HG03432 (cell line): Measurements from ENCODE around the gene WDR59.

Experiments
- ATAC-seq: cut with Tn5 transposase; IDR thresholded peaks from one replicate; pipeline ENCODE4 v1.9.1; 2021; ENCODE audit warnings: mild to moderate bottlenecking, moderate library complexity; ENCODE audit not compliant: unreplicated experiment

WDR59 gene

DNA sequence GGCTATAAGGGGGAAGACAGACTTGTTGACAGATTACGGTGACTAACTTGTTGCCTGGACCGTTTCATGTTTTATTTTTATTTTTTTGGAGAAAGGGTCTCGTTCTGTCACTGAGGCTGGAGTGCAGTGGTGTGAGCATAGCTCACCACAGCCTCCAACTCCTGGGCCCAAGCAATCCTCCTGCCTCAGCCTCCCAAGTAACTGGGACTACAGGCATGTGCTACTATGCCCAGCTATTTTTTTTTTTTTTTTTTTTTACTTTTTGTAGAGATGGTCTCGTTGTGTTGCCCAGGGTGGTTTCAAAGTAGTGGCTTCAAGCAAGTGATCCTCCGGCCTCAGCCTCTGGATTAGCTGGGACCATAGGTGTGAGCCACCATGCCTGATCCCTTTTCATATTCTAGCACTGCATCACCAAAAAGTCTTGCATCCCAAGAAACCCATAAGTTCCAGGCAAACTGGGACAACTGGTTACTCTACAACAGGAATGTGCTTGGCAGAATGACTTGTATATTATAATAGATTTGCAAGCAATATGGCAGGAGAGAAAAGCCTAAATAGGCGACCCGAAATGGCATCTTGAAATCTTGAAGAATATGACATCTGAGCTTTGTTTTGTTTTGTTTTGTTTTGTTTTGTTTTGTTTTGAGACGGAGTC is 2.2 kb upstream of the WDR59 start:
- no peak for ATAC-seq

DNA sequence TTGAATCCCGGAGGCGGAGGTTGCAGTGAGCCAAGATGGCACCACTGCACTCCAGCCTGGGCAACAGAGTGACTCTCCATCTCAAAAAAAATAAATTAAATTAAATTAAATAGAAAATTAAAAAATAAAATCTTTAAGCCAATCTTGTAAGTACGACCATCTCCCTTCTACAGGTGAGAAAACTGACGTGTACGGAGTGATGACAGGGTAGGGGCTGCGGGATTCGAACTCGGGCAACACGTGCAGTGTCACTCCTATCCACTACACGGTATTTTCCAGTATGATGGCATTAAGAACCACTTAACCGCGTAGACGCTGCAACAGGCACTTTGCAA is 762 bp downstream of the WDR59 start:
- ATAC-seq, result no peak

DNA sequence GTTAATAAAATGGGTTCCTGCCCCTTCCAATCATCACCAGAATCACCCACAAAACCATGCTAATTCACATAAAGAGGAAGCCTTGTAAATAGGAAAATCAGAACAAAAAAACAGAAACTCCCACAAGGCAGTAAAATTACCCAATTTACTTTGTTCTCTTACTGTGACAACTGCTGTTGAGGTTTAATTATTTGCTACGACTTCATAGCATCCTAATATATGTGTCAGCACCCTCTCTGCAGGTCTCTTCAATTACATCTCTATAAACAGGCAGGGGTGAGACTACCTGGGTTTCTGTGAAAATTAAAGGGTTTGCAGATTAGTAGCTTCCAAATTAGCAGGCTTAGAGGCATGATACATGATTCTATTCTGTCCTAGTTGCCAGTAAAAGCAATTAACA is 2.7 kb downstream of the WDR59 start:
- ATAC-seq, result no peak

DNA sequence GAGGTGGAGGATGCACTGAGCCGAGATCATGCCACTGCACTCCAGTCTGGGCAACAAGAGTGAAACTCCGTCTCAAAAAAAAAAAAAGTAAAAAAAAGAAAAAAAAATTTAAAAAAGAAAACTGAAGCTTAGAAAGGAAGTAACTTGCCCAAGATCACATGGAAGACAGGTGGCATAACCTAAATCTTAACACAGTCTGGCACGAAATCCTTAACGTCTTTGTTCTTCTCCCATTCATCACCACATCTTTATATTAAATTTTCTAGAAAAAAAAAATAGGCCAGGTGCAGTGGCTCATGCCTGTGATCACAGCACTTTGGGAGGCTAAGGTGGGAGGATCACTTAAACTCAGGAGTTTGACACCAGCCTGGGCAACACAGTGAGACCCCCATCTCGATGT is 9.3 kb downstream of the WDR59 start:
- ATAC-seq, result no peak

DNA sequence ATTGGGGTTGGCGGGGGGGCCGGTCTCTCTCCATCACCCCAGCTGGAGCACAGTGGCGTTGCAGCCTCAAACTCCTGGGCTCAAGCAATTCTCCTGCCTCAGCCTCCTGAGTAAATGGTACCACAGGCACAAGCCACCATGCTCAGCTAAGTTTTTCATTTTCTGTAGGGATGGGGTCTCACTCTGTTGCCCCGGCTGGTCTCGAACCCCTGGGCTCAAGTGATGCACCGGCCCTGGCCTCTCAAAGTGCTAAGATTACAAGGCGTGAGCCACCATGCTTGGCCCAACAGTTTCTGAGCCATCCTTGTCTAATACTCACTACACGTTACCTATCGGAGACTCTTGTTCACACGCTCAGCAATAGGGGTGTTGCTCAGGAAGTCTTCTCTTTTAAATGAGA is 11.6 kb downstream of the WDR59 start:
- ATAC-seq, result no peak

DNA sequence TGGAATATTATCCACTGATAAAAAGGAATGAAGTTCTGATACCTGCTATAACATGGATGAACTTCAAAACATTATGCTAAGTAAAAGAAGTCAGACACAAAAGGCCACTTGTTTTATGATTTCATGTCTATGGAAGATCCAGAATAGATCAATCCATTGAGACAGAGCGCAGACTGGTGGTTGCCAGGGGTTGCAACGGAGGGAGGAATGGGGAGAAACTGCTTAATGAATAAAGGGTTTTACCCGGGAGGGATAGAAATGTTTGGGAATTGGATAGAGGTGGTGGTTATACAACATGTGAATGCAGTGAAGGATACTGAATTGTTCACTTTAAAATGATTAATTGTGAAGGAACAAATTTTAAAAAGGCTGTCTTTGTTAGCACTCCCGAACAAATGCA is 30.2 kb downstream of the WDR59 start:
- no peak for ATAC-seq

DNA sequence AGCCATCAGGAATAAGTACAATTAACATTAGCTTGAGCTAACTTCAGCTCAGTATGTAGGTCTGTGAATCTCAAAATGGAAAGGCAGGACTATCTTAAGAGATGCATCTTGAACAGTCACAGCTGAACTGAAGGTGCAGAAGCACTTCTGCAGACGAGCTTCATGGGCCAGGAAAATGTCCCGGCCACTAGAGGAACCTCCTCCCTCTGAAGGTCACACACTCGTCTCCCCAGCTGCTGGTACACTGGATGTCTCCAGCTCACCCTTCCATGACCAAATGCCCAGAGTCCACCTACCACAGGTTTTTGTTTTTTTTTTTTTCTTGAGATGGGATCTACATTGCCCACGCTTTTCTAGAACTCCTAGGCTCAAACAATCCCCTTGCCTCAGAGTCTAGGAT is 33.2 kb downstream of the WDR59 start:
- ATAC-seq, result no peak

DNA sequence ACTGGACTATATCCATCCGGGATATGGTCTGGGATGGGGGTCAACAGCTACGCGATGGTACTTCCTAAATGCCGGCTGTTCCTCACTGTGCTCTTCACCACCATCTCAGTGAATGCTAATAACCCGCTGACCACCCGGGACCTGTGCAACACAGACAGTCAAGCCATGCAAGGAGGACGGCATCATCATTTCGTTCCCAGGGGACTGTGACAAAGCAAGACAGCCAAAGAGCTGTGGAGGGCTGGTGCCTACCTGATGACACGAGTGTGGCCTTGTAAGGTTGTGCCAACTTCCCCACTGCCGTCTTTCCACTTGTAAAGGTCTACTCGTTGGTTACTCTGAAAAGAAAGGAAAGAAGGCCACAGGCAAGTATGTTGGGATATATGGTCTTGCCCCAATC is 33.7 kb downstream of the WDR59 start:
- no peak for ATAC-seq

DNA sequence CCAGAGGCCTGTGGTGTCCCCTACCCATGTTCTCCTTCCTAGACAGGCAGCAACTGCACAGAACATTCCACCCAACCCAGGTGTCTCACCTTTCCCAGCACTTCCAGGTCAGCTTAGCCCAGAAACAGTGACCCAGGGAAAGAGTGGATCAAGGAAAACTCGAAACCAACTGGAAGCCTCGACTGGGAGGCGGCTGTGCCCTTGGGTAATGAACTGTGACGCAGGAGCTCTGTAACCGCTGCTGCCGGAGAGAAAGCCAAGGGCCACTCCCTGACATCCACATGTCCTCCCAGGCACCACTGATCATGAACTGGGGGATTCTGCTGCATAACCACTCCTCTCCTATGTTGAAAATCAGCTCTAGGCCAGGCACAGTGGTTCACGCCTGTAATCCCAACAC is 34.4 kb downstream of the WDR59 start:
- ATAC-seq, result no peak

DNA sequence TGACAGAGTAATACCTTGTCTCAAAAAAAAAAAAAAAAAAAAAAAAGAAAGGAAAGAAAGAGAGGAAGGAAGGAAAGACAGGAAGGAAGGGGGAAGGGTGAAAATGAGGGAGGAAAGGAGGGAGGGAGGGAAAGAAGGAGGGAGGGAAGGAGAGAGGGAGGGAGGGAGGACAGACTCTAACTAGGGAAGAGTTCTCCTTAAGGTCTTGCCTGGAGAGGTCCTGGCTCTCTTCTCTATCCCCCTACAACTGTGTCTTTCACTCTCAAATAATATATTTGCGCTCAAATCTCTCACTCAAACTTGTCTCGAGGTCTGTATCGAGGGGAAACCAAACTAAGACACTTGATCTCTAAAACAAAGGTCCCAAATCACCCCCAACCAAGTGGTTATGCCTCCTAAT is 35.6 kb downstream of the WDR59 start:
- no peak for ATAC-seq

DNA sequence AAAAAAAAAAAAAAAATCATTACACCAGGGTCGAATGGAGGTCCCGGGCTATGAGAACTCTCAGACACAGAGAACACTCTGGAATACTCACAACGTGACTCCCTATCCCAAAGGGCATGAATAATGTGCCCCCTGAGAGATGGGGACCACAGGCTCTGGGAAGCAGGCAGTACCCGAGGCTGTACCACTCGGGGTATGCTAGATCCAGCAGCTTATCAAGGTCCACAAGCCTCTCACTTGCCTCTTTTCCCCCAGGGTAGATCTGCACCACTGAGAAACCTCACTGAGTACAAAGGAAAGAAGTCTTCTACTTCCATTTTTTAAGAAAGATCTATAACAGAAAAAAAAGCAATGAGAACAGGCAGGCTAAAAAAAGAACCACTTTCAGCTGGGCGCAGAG is 40.5 kb downstream of the WDR59 start:
- ATAC-seq, result no peak

DNA sequence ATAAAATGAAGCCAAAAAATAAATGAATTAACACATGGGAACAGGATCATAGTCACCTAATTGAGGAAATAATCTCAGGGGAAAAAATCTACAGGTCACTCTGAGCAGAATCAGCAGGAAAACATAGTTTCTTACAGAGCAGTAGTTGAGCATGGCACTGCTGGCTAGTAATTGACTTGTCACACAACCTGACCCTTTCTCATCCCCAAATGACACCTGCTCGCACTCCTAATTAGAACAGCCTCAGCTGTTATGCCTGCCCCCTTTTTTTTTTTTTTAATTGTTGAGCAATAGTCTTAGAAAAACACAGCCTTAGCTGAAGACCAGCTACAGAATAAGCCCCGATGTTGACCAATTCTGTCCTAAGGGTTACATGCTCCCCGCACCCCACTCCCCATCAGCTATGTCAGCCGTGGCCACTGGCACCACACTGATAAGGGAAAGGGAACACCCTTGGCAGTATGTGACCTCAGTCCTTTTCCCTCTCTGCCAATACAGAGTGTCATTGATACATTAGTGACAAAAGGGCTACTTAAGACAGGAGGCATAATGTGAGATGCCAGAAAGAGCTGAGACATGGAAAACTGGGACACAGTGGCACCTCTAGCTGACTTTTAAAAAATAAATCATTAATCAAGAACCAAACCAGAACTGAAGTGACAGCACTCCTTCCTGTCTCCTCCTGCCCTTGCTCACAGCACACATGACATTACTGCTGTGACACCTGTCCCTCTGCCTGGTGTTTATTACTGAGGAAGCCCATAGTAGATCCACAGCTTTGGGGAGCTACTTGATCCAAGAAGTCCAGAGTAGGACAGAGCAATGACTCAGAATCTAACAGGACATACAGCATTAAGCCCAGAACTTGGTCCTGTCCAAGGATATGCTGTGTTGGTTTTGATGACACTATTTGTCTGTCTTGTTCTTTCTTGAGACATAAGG is 41.7 kb downstream of the WDR59 start:
- ATAC-seq, result no peak

DNA sequence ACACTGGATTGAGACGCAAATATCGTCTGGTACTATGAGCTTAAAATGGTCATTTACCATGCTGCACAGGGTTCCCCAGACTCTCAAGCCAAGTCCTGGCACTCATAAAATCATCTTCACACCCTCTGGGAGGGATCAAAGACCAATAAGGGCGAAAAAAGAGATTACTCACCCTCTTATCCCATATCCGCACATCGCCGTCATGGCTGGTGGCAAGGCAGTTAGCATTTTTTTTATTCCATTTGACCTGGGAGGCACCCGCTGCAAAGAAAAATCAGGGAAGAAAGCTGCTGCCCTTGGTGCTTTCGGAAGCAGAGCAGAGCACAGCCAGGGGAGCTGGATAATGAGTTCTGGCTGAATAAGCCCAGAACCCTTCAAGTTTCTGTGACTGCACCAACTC is 42.4 kb downstream of the WDR59 start:
- ATAC-seq, result no peak

DNA sequence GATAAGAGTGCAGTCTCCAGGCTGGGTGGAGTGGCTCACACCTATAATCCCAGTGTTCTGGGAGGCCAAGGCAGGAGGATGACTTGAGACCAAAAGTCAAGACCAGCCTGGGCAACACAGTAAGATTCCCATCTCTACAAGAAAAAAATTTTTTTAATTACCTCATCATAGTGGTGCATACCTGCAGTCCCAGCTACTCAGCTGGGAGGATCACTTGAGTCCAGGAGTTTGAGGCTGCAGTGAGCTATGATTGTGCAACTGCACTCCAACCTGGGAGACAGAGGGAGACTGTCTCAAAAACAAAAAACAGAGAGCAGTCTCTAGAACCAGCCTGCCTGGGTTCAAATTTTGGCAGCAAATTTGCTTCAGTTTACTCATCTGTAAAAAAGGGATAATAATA is 45.2 kb downstream of the WDR59 start:
- ATAC-seq, result no peak

DNA sequence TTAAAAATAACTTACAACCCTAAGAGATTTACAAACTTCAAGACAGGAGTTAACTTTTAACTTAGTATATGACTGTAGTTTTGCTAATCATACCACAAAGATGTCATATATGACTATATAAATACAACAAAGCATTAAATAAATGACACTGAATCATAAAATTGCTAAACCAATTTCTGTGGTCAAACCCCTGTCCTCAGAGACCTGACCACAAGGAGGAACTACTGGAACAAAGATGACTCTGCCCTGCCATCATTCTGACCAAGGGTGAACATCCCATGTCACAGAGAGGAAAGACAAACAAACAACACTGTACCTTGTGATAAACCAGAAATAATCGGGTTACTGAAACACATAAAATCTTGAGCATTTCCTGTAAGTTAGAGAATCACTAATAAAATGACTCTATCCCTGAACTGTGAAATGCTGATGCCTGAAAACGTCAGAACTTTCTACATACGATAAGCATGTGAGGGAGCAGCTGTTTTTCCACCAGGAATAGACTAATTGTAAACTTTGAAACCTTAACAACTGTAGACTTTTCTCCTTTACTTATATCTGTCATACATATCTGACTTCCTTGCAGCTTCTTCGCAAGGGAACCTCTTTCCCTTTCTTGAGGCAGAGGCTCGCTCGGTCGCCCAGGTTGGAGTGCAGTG is 47.9 kb downstream of the WDR59 start:
- ATAC-seq, result peak; percentile 95

DNA sequence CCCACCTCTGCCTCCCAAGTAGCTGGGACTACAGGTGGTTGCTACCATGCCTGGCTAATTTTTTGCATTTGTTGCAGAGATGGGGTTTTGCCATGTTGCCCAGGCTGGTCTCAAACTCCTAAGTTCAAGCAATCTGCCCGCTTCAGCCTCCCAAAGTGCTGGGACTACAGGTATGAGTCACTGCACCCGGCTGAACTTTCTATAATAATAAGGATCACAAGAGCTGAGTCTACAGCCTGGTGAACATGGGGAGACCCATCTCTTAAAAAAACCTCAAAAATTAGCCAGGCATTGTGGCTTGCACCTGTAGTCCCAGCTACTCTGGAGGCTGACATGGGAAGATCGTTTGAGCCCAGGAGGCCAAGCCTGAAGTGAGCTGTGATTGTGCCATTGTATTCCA is 53.5 kb downstream of the WDR59 start:
- no peak for ATAC-seq

DNA sequence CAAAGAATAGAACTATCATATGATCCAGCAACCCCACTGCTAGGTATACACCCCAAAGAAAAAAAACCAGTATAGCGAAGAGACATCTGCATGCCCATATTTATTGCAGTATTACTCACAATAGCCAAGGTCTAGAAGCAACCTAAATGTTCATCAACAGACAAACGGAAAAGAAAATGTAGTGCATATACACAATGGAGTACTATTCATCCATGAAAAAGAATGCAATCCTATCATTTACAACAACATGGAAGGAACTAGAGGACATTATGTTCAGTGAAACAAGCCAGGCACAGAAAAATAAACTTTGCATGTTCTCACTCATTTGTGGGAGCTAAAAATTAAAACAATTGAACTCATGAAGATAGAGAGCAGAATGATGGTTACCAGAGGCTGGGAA is 55.3 kb downstream of the WDR59 start:
- ATAC-seq, result no peak

DNA sequence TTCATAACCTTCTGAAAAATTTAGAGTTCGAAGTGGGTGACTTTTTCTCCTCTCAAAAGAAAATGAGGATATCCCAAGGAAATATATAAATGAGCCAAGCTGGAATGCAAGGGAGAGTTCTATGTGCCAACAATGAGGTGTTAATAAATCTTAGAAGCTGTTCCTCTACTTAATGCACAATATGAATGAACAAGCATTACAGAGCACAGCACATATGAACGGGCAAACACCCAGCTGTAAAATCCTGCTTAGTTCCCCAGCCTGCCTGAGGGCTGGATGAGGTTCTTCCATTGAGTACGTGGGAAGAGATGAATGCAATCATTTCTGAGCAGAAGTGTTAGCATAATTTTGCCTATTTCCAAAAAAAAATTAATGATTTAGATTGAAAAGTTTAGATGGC is 58.1 kb downstream of the WDR59 start:
- no peak for ATAC-seq

DNA sequence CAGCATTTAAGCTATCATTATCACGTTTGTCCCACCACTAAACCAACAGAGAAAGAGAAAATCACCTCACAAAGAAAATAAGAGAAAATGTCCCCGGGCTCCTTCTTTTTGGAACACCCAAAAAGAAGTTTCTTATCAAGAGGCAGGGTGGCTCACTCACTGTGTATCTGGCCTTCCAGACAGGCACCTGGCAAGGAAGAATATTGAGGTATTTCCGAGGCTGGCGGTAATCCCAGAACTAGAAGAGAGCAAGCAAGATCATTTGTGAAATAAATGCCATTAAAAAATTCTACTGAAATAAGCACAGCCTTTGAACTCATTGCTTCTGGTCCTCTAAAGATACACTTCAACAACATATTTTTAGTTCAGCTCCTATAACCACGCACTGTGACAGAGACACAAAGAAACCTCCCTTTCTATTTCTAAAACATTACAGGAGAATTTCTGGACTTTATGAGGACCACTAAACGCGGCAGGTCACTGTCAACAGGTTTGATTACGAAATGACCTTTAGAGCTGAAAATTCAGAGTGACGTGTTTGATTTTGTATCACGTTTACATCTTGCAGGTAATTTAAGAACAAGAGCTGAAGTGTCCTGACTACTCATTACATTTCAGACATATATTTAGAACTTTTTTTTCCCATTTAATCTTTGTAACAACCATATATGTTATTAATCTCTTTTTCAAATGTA is 61.0 kb downstream of the WDR59 start:
- ATAC-seq, result no peak

DNA sequence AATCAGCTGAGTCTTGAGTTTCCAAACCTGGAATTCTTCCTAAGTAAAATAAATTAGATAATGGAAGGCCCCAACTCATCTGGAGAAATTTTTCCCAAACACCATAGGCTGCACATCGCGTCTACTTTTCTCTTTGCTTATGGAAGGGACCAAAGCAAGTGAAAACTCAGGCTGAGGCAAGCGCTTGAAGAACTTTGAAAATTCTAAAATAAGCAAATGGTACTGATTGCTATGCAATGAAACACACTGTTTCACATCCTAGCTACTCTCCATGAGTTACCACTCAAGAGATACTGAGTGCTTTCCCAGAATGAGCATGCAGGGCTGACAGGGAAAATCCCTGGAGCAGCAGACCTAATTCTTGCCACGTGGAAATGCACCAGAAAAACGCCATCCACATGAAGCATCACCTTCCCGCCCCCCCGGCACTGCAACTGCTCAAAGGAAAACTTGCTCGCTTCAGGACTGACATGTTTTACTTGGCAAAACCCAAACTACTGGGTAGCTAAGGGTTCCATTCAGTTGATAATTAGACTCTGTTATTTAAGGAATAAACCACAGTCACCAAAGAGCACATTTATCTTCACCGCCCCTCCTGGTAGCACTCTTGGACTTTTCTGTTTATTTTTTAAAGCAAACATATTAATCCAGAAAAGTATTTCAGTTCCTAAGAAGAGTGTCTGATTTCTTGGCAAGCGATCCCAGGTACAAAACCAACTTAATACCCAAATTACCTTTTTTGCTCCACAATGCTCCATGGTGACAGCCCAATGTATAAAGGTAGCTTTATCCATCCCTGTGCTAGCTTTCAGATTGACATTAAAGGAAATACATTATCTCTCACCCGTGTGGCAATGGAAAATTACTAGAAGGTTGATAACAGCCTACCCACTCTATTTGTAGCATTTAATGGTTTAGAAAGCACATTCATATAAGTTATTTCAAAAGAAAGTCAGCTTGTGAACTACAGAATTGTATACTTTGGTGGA is 62.5 kb downstream of the WDR59 start:
- ATAC-seq, result no peak
